GM21786 (cell line): ENCODE data around the gene LMO3.
"Not testable (repeated sequence)": the region's sequence is repeated elsewhere in the genome, so short reads cannot be mapped to it uniquely, and the experiment has no call there.

Experiments used
- ATAC-seq: cut with Tn5 transposase; IDR thresholded peaks from one replicate; pipeline ENCODE4 v1.9.1; 2021; ENCODE audit not compliant: unreplicated experiment

LMO3 gene

GRCh38 chr12:16553457-16553856 is 52.5 kb downstream of the LMO3 start:
- no peak for ATAC-seq

- ATAC-seq = no peak
Measured at GRCh38 chr12:16552301-16552700, 53.7 kb downstream of the LMO3 start.

DNA sequence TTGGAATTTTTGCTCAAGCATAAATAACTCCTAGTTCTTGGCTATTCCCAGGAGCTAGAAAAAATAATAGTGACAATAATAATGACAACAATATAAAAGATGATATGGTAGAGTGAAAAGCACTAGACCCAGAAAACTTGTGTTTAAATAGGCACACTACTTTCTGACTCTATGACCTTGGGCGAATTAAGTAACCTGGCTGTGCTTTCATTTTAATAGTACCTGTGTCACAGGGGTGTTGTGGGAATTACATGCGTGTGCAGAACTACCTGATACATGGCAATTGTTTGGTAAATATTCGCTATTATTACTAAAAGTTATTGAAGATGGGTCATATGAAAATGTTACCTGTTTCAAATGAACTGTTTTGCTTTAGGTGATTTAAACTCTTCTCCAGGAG is 60.1 kb downstream of the LMO3 start:
- no peak for ATAC-seq

DNA sequence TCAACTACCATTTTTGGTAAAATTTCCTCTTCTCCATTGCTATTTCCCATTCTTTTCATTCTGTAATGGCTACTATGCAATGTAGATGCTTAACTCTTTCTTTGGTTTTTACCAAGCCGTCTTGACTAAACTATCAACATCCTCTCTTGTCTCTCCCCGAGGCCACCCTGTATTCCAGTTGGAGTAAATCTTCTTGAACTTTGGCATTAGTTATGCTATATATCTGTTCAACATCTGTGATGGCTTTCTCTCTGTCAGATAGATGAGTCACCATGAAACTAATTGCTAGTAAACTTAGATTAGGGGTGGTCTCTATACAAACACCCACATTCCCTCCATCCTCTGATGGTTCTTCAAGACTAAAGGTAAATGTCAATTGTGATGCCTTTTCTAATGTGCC is 63.4 kb downstream of the LMO3 start:
- ATAC-seq = no peak

DNA sequence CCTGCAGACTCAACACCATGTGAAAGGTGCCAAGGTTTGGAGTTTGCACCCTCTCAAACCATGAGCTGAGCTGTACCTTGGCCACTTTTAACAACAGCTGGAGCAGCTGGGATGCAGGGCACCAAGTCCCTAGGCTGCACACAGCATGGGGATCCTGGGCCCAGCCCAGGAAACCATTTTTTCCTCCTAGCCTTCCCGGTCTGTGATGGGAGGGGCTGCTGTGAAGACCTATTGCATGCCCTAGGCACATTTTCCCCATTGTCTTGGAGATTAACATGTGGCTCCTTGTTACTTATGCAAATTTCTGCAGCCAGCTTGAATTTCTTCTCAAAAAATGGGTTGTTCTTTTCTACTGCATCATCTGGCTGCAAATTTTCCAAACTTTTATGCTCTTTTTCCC is 68.3 kb downstream of the LMO3 start:
- not testable (repeated sequence) for ATAC-seq

DNA sequence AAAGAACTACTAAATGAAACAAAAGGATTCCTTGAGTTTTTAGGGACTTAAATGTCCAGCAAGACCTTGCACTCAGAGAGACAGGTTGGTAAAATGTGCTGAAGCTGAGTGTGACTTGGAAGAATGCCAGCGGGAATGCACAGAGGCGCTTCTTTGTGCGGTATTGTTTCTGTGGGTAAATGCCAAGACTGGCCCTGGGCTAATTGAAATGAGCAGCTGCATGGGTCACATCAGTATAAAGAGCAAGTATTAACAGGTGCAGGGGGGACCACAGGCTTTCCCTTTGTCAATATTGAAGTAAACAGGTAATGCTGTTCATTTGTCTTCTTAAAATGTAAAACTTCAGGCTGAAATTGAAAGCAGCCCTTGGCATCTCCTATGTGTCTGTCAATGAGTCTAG is 74.3 kb downstream of the LMO3 start:
- ATAC-seq = peak; percentile 69

DNA sequence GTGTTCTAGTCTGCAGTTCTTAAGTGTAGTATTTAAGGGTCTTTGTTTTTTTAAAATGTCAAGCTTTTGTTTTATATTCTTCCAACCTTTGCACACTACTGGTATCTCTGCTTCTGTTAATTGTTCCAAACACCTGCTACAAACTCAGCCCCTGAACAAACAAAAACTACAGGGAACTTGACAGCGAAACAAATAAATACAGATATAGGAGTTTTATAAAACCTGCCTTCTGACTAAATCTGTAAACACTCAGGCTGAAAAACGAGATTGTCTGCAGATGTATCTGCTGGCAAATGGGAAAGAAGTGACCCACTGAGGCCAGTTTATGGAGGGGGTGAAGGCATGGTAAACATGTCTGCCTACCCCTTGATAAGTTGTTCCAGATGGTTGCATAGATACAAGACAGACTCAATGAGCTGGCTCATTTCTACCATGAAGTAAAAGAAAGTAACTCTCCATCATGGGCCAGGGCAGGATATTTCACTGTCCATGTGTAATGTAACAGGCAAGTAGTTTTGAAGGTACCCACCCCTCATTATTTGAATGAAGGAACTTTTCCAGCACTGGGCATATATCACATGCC is 75.6 kb downstream of the LMO3 start:
- no peak for ATAC-seq

- no peak for ATAC-seq
Measured at GRCh38 chr12:16526693-16527092, 79.3 kb downstream of the LMO3 start.

- no peak for ATAC-seq
Measured at GRCh38 chr12:16524378-16524777, 81.6 kb downstream of the LMO3 start.

DNA sequence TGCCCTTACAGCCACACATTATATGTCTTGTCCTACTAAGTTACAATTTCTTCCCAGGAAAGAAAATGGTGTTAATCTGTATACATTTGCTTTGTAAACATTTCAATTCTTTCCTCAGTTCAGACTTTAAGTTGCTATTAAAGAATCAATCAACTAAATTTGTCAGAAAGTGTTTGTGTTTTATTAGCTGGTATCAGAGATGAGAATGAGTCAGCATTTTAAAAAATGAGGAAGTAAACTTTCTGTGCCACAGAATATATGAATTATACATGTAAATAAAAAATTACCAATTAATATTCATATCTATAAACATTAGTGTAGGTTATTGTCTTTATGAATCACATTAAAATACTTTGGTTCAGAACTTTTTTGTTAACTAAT is 82.0 kb downstream of the LMO3 start:
- ATAC-seq = peak; percentile 39

DNA sequence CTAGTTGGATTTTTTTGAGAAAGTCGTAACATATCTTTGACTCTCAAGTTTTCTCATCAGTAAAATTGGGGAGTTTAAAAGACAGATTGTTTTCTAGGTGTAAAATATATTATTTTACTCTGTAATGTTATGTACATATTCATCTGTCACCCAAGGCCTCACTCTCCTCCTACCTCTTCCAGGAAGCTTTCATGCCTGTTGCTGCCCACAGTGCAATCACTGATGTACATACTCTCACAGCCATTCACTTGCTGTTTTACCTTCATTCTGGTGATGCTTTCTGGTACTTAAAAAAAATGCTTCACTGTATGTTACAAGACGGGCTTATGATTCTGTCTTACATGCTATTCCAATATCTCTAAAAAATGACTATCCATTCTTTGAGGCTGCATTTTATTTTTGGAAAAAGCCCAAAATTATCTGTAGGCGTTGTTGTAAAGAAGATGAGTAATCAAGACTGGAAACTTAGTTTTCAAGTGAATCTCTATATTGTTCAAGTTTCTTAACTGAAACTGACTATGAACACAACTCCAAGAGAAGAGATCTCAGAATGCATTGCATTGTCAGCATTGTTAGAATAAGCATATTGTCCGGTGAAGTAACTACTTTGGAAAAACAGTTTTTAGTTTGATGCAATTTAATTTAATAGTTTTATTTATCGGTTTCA is 82.5 kb downstream of the LMO3 start:
- ATAC-seq = no peak

GRCh38 chr12:16520328-16520727 is 85.6 kb downstream of the LMO3 start:
- no peak for ATAC-seq

- no peak for ATAC-seq
Measured at GRCh38 chr12:16515666-16516065, 90.3 kb downstream of the LMO3 start.

- no peak for ATAC-seq
Measured at GRCh38 chr12:16513231-16513630, 92.7 kb downstream of the LMO3 start.

DNA sequence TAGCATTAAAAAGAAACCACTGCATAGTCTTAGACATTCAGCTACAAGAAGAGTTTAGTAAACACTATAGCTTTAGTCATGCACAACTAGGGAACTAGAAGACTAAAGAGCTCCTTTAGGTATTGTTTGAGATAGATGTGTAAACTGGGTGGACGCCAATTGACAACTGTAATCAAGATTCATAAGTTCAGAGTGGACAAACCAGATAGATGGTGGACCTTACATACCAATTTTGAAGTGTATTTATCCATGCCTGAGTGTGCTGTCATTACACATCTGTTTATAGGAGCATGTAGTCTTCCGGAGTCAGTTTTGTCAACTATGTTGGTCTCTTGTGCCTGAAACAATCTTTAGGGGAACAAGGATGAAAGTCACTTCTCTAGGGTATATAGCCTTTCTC is 96.6 kb downstream of the LMO3 start:
- no peak for ATAC-seq

DNA sequence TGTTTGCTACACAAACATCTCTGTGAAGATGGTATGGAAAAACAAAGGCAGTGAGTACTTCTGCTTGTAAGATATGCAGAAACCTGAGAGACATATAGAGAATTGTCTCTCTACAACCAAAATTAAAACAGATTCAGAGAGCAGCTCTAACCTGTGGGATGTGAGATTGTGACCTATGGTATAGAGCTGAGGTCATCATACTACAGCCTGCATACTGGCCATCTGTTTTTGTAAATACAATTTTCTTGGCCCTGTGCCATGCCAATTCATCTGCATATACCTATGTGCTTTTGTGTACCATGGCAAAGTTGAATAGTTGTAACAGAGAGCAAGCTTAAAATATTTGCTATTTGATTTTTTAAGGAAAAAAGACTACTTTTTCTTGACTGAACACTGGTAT is 99.6 kb downstream of the LMO3 start:
- no peak for ATAC-seq

- ATAC-seq = no peak
Measured at GRCh38 chr12:16504200-16504599, 101.8 kb downstream of the LMO3 start.

GRCh38 chr12:16499611-16500010 is 106.4 kb downstream of the LMO3 start:
- no peak for ATAC-seq
